ENCODE results near the gene PREX1. TPM values are rescaled to one million over a fixed set of nuclear protein-coding genes. Genes with fewer than 3 reads are reported as not detected.

Gene PREX1
- total and polyA plus RNA-seq, 2 experiments from 2014 or later = 4.5 to 12.5 TPM

- no peaks in the 10 kb centered on the region for H3K4me1 ChIP-seq (ENCODE audit: low read depth)
- no peak overlapping the region for H3K27ac ChIP-seq
- DNase-seq (ENCODE audit: low read depth in 1 of 2, low spot score in 1 of 2) = no peak
- H3K9me3 ChIP-seq (ENCODE audit: low read depth) = no peaks in the 10 kb centered on the region
- no peak overlapping the region for H3K4me3 ChIP-seq
- TF ChIP-seq CTCF (IDR thresholded peaks at IDR 0.05; ENCODE audit: low read depth, low read length) = no peak
- H3K27me3 ChIP-seq = no peaks in the 10 kb centered on the region
- no peaks in the 10 kb centered on the region for H3K36me3 ChIP-seq
Measured at GRCh38 chr20:48818031-48818370, 9.8 kb downstream of the PREX1 start.

GRCh38 chr20:48817367-48818030 lies 10.3 kb downstream of the PREX1 start:
- Histone ChIP-seq H3K4me3 (no peak overlapping the region), H3K27ac (no peak overlapping the region), H3K27me3 (no peaks in the 10 kb centered on the region), H3K9me3 (ENCODE audit: low read depth) (no peaks in the 10 kb centered on the region), H3K36me3 (no peaks in the 10 kb centered on the region), H3K4me1 (ENCODE audit: low read depth) (no peaks in the 10 kb centered on the region)
- TF ChIP-seq CTCF (IDR thresholded peaks at IDR 0.05; ENCODE audit: low read depth, low read length) = no peak
- DNase-seq (ENCODE audit: low read depth in 1 of 2, low spot score in 1 of 2) = no peak

- Histone ChIP-seq H3K27ac (no peak overlapping the region), H3K36me3 (no peaks in the 10 kb centered on the region), H3K9me3 (ENCODE audit: low read depth) (no peaks in the 10 kb centered on the region), H3K27me3 (no peaks in the 10 kb centered on the region), H3K4me3 (no peak overlapping the region), H3K4me1 (ENCODE audit: low read depth) (no peaks in the 10 kb centered on the region)
- TF ChIP-seq CTCF (IDR thresholded peaks at IDR 0.05; ENCODE audit: low read depth, low read length) = no peak
- DNase-seq (ENCODE audit: low read depth in 1 of 2, low spot score in 1 of 2) = no peak
Measured at GRCh38 chr20:48816282-48817205, 11.3 kb downstream of the PREX1 start.

DNA sequence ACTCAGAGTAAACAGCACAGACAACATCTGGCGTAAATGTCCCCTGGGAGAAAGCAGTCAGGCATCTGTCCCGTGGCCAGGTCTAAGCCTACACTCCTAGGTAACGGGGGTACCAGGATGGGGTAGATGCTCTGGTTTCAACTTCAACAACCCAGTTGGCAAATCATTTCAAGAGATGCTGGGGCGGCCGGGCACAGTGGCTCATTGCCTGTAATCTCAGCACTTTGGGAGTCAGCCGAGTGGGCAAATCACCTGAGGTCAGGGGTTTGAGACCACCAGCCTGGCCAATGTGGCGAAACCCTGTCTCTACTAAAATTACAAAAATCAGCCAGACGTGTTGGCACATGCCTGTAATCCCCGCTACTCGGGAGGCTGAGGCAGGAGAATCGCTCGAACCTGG lies 12.3 kb downstream of the PREX1 start:
- Histone ChIP-seq H3K9me3 (ENCODE audit: low read depth) (no peaks in the 10 kb centered on the region), H3K27ac (no peak overlapping the region), H3K4me1 (ENCODE audit: low read depth) (no peaks in the 10 kb centered on the region), H3K36me3 (no peaks in the 10 kb centered on the region), H3K4me3 (no peak overlapping the region), H3K27me3 (no peaks in the 10 kb centered on the region)
- DNase-seq (ENCODE audit: low read depth in 1 of 2, low spot score in 1 of 2) = no peak
- no peak for TF ChIP-seq CTCF (IDR thresholded peaks at IDR 0.05; ENCODE audit: low read depth, low read length)

DNA sequence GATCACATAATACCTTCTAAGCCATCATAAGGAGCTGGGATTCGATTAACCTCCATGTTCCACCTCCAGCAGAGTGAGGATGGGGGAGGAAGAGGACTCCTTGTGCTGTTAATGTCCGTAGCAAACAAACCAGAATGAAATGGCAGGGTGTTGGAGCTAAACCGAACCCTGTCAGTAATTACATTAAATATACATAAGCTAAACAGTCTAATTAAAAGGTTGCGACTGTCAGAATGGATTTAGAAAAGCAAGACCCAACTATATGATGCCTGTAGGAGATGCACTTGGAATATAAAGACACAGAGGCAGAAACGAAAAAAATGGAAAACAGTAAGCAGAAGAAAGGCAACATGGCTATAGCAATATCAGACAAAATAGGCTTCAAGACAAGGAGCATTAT lies 13.2 kb downstream of the PREX1 start:
- Histone ChIP-seq H3K27me3 (no peaks in the 10 kb centered on the region), H3K27ac (no peak overlapping the region), H3K4me3 (no peak overlapping the region), H3K4me1 (ENCODE audit: low read depth) (no peaks in the 10 kb centered on the region), H3K9me3 (ENCODE audit: low read depth) (no peaks in the 10 kb centered on the region), H3K36me3 (no peaks in the 10 kb centered on the region)
- no peak for TF ChIP-seq CTCF (IDR thresholded peaks at IDR 0.05; ENCODE audit: low read depth, low read length)
- no peak for DNase-seq (ENCODE audit: low read depth in 1 of 2, low spot score in 1 of 2)

All from cardiac muscle cell (in vitro differentiated cells and primary cell).